Right atrium auricular region (tissue), 2 donors: ENCODE measurements around the gene PFDN1. TPM values are rescaled to one million over a fixed set of nuclear protein-coding genes. Genes with fewer than 3 reads are reported as not detected.
A peak's percentile ranks its signal among the peaks of the same experiment; 100 is the strongest.

Experiments
- DNase-seq: peaks from one replicate; pipeline ENCODE4 v3.0.0-alpha.2; 2019; ENCODE audit warnings: low spot score
- H3K27ac ChIP-seq, 2 donors: fragments of 200-600 bp; sonication (generic); 1 replicate in 1 of 2; 2 replicates in 1 of 2; pipeline ENCODE4 v1.5.1; 2016 to 2019
- H3K27me3 ChIP-seq, 2 donors: fragments of 200-600 bp; sonication (generic); one replicate each; pipeline versions ENCODE4 v1.5.1 to v1.6.0; 2017 to 2019
- H3K36me3 ChIP-seq: fragments of 200-600 bp; sonication (generic); one replicate; pipeline ENCODE4 v1.5.1; 2016
- H3K4me1 ChIP-seq, 2 donors: fragments of 200-600 bp; sonication (generic); one replicate each; pipeline versions ENCODE4 v1.5.1 to v1.6.0; 2017 to 2019
- H3K4me3 ChIP-seq, 2 donors: fragments of 200-600 bp; sonication (generic); 1 replicate in 1 of 2; 2 replicates in 1 of 2; pipeline ENCODE4 v1.5.1; 2017 to 2019; ENCODE audit warnings: mild to moderate bottlenecking in 1 of 2, moderate library complexity in 1 of 2
- H3K9me3 ChIP-seq, 2 donors: fragments of 200-600 bp; sonication (generic); one replicate each; pipeline ENCODE4 v1.5.1; 2019
- total RNA-seq, 2 donors: library from RNA; depleted of rRNA; stranded (reverse); fragments of >200 nt; gene quantifications; one replicate each; pipeline ENCODE4 v1.1.0, GENCODE V29; 2016
- TF ChIP-seq, protein P1 (sequence below), 2 donors: fragments of 200-600 bp; sonication (generic); IDR thresholded peaks; one replicate each; pipeline ENCODE4 v1.5.1; 2019; ENCODE audit warnings: antibody characterized with exemption in 2 of 2

Gene PFDN1, protein sequence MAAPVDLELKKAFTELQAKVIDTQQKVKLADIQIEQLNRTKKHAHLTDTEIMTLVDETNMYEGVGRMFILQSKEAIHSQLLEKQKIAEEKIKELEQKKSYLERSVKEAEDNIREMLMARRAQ
- total RNA-seq: 100 to 1,000 TPM in 1 of 2 donors, 10 to 100 TPM in 1; 80.4 to 123 TPM

GRCh38 chr5:140302786-140303639 is at the start of gene PFDN1:
PFDN1 (minus strand) TSS chr5:140303101; CDS start chr5:140303073, 28 bp downstream.
- Histone ChIP-seq H3K4me3 (peak within 1 kb of the TSS; percentile 82 to 87), H3K27me3 (no peaks in the 10 kb centered on the region), H3K4me1 (peaks cover 0 to 33% of the 10 kb centered on the region in 2 donors), H3K36me3 (peaks cover 9% of the 10 kb centered on the region), H3K27ac (peak within 1 kb of the TSS; percentile 87 to 93), H3K9me3 (no peaks in the 10 kb centered on the region)
- DNase-seq: peak; percentile 97
- TF ChIP-seq, protein P1, sequence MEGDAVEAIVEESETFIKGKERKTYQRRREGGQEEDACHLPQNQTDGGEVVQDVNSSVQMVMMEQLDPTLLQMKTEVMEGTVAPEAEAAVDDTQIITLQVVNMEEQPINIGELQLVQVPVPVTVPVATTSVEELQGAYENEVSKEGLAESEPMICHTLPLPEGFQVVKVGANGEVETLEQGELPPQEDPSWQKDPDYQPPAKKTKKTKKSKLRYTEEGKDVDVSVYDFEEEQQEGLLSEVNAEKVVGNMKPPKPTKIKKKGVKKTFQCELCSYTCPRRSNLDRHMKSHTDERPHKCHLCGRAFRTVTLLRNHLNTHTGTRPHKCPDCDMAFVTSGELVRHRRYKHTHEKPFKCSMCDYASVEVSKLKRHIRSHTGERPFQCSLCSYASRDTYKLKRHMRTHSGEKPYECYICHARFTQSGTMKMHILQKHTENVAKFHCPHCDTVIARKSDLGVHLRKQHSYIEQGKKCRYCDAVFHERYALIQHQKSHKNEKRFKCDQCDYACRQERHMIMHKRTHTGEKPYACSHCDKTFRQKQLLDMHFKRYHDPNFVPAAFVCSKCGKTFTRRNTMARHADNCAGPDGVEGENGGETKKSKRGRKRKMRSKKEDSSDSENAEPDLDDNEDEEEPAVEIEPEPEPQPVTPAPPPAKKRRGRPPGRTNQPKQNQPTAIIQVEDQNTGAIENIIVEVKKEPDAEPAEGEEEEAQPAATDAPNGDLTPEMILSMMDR (IDR thresholded peaks at IDR 0.05): no peak

- no peak overlapping the region for H3K27ac ChIP-seq
- no peaks in the 10 kb centered on the region for H3K9me3 ChIP-seq
- no peaks in the 10 kb centered on the region for H3K27me3 ChIP-seq
- TF ChIP-seq, protein P1 (IDR thresholded peaks at IDR 0.05): peak; percentile 93 to 95
- H3K4me1 ChIP-seq: peaks cover 0 to 17% of the 10 kb centered on the region in 2 donors
- H3K4me3 ChIP-seq: no peak overlapping the region
- H3K36me3 ChIP-seq: no peaks in the 10 kb centered on the region
- no peak for DNase-seq
Observed at GRCh38 chr5:140351609-140352334, 48.9 kb upstream of the PFDN1 start.

DNA sequence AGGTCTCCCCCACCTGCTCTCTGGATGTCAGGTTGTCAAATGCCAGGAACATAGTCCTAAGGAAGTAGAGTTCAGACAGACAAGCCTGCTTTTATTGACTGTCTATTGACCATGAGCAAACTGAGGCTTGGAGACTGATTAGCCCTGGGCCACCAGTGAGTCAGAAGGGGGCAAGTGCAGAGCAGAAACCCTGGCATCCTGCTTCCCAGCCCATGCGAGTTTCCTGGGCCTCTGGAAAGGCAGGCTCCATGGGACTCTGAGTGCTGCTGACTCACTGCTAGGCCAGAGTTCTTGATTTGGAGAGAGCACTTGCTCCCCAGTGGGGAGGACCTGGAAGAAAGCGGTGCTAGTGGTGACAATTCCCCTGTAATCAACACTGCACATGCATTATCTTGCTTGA is 46.3 kb upstream of the PFDN1 start:
- no peaks in the 10 kb centered on the region for H3K36me3 ChIP-seq
- DNase-seq: no peak
- TF ChIP-seq, protein P1 (IDR thresholded peaks at IDR 0.05): no peak
- no peaks in the 10 kb centered on the region for H3K27me3 ChIP-seq
- H3K4me1 ChIP-seq: peaks cover 0 to 32% of the 10 kb centered on the region in 2 donors
- no peak overlapping the region for H3K27ac ChIP-seq
- H3K9me3 ChIP-seq: no peaks in the 10 kb centered on the region
- no peak overlapping the region for H3K4me3 ChIP-seq

DNA sequence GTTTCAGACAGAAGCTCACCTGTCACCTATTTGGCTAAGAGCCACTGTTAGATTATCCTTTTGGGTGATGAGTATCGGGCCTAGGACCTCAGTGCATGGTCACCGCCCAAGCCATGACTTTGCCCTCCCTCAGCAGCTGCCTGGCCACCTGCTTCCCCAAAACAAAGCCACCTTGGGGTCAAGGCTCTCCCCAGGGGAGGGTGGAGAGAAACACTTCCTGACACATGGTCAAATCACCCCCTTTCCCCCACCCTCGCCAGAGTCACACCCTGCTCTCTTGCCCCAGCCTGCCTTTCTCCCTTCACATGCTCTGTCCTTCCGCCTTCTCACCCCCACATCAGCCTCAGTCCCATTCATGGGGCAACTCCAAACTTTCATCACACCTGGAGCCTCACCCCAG is 45.2 kb upstream of the PFDN1 start:
- Histone ChIP-seq H3K27ac (peak overlapping the region; percentile 91 to 95), H3K9me3 (no peaks in the 10 kb centered on the region), H3K27me3 (no peaks in the 10 kb centered on the region), H3K4me3 (no peak overlapping the region), H3K4me1 (peaks cover 0 to 41% of the 10 kb centered on the region in 2 donors), H3K36me3 (no peaks in the 10 kb centered on the region)
- TF ChIP-seq, protein P1 (IDR thresholded peaks at IDR 0.05): no peak
- no peak for DNase-seq

- Histone ChIP-seq H3K9me3 (no peaks in the 10 kb centered on the region), H3K36me3 (no peaks in the 10 kb centered on the region), H3K4me3 (peak overlapping the region in 1 of 2 donors; percentile 86), H3K4me1 (peaks cover 0 to 48% of the 10 kb centered on the region in 2 donors), H3K27ac (peak overlapping the region; percentile 91 to 95), H3K27me3 (no peaks in the 10 kb centered on the region)
- TF ChIP-seq, protein P1 (IDR thresholded peaks at IDR 0.05): no peak
- DNase-seq: no peak
Observed at GRCh38 chr5:140347360-140347759, 44.5 kb upstream of the PFDN1 start.
